Measurements from ENCODE around the gene HHIP. TPM values are rescaled to one million over a fixed set of nuclear protein-coding genes. Genes with fewer than 3 reads are reported as not detected.
A peak's percentile ranks its signal among the peaks of the same experiment; 100 is the strongest.
"Not testable (repeated sequence)": the region's sequence is repeated elsewhere in the genome, so short reads cannot be mapped to it uniquely, and the experiment has no call there.

The HHIP gene
- total and polyA plus RNA-seq, 3 donors from 2014 or later: 3.5 to 5.3 (median 3.5) TPM

GRCh38 chr4:144787365-144788258, 141.7 kb downstream of the HHIP start:
- no peaks in the 10 kb centered on the region for H3K9me3 ChIP-seq
- no peak overlapping the region for H3K27ac ChIP-seq
- H3K36me3 ChIP-seq (ENCODE audit: low read depth, missing control alignments): no peaks in the 10 kb centered on the region
- no peaks in the 10 kb centered on the region for H3K4me1 ChIP-seq
- no peak overlapping the region for H3K4me3 ChIP-seq
- peaks cover 5% of the 10 kb centered on the region for H3K27me3 ChIP-seq
- TF ChIP-seq CTCF (IDR thresholded peaks at IDR 0.05) (peak in 2 of 3 experiments; percentile 44 to 58), POLR2A (IDR thresholded peaks at IDR 0.05) (no peak)
- DNase-seq: no peak
- intact Hi-C loops (cut with DNase I; ENCODE audit: low total_unique reads): no loop called here
- WGBS, 2 donors: 74 to 78% methylated on average over 2 of the region's 2 CpGs

DNA sequence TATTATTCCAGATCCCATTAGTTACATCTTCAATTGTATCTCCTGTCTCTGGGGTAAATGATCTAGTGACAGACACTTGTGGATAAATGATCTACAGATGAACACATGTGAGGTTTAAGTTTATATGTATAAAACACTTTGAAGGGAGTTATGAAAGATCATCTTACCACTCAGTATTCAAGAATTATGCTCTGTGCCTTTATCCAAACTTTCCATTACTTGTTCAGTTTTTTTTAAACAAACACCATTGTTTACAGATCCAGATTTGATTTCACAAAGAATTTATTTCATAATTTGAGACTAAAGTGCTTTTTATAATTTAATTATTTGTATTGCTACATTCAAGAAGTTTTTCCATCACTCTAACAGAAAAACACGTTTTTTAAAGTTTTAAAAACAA, 142.5 kb downstream of the HHIP start:
- Histone ChIP-seq H3K36me3 (ENCODE audit: low read depth, missing control alignments) (no peaks in the 10 kb centered on the region), H3K4me1 (no peaks in the 10 kb centered on the region), H3K9me3 (no peaks in the 10 kb centered on the region), H3K4me3 (no peak overlapping the region), H3K27me3 (peaks cover 5% of the 10 kb centered on the region), H3K27ac (no peak overlapping the region)
- 63 to 75% methylated on average over 1 of the region's 1 CpG for WGBS, 2 donors
- TF ChIP-seq CTCF (IDR thresholded peaks at IDR 0.05) (no peak), POLR2A (IDR thresholded peaks at IDR 0.05) (no peak)
- DNase-seq: no peak
- intact Hi-C loops (cut with DNase I; ENCODE audit: low total_unique reads): no loop called here

DNA sequence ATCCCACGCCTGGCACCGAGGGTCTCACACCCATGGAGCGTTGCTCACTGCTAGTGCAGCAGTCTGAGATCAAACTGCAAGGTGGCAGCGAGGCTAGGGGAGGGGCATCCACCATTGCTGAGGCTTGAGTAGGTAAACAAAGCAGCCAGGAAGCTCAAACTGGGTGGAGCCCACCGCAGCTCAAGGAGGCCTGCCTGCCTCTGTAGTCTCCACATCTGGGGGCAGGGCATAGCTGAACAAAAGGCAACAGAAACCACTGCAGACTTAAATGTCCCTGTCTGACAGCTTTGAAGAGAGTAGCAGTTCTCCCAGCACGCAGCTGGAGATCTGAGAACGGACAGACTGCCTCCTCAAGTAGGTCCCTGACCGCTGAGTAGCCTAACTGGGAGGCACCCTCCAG, 146.0 kb downstream of the HHIP start:
- intact Hi-C loops (cut with DNase I; ENCODE audit: low total_unique reads); H3K4me3 ChIP-seq; H3K27me3 ChIP-seq; H3K27ac ChIP-seq; DNase-seq; H3K4me1 ChIP-seq; H3K36me3 ChIP-seq (ENCODE audit: low read depth, missing control alignments); H3K9me3 ChIP-seq: not testable (repeated sequence)
- 83 to 96% methylated on average over 8 of the region's 8 CpGs for WGBS, 2 donors

Small RNA genes lying within 50 kb of the gene (small RNA-seq; reads per million reads assigned to genes)
- 0 reads per million in 2 donors for gene RF02271
